ENCODE results near the gene GALNT17. TPM values are rescaled to one million over a fixed set of nuclear protein-coding genes. Genes with fewer than 3 reads are reported as not detected.

The GALNT17 gene
- total RNA-seq, 1 experiment from 2014 or later: not detected

DNA sequence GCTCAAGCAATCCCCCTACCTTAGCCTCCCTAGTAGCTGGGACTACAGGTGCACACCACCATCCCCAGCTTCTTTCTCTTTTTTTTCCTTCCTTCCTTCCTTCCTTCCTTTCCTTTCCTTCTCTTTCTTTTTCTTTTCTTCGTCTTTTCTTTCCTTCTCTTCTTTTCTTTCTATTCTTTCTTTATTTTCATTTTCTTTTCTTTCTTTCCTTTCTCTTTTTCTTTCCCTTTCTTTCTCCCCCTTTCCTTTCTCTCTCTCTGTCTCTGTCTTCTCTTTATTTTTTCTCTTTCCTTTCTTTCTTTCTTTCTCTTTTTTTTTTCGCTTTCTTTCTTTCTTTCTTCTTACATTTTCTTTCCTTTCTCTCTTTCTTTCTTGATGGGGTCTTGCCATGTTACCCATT, 621.3 kb downstream of the GALNT17 start:
- Mint-ChIP-seq H3K9me3 (ENCODE audit: unreplicated experiment) (peaks cover 14% of the 10 kb centered on the region), H3K27ac (ENCODE audit: low read depth, unreplicated experiment) (no peak overlapping the region), H3K27me3 (ENCODE audit: insufficient read depth, unreplicated experiment) (no peaks in the 10 kb centered on the region), H3K4me1 (ENCODE audit: insufficient read depth, unreplicated experiment) (no peaks in the 10 kb centered on the region), H3K4me3 (ENCODE audit: unreplicated experiment) (no peak overlapping the region), H3K36me3 (ENCODE audit: insufficient read depth, unreplicated experiment) (no peaks in the 10 kb centered on the region)
- CTCF ChIA-PET: interaction anchor here (0.6 to 1.9 kb wide), 6 partner anchors 20 to 1034 kb away, joined by 3 to 5 read pairs (median 4); no protein-coding TSS in a partner anchor
- intact Hi-C loops (cut with micrococcal nuclease): loop anchor here (1.0 kb wide), 1 partner anchor 741 kb away; no protein-coding TSS in a partner anchor
- POLR2A ChIA-PET: no interaction called here
- no TSS peak for BruUV-seq (replicated peaks)
- DNase-seq (ENCODE audit: unreplicated experiment): no peak
- TF ChIP-seq, protein P1, sequence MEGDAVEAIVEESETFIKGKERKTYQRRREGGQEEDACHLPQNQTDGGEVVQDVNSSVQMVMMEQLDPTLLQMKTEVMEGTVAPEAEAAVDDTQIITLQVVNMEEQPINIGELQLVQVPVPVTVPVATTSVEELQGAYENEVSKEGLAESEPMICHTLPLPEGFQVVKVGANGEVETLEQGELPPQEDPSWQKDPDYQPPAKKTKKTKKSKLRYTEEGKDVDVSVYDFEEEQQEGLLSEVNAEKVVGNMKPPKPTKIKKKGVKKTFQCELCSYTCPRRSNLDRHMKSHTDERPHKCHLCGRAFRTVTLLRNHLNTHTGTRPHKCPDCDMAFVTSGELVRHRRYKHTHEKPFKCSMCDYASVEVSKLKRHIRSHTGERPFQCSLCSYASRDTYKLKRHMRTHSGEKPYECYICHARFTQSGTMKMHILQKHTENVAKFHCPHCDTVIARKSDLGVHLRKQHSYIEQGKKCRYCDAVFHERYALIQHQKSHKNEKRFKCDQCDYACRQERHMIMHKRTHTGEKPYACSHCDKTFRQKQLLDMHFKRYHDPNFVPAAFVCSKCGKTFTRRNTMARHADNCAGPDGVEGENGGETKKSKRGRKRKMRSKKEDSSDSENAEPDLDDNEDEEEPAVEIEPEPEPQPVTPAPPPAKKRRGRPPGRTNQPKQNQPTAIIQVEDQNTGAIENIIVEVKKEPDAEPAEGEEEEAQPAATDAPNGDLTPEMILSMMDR (IDR thresholded peaks at IDR 0.05; ENCODE audit: unreplicated experiment): no peak

DNA sequence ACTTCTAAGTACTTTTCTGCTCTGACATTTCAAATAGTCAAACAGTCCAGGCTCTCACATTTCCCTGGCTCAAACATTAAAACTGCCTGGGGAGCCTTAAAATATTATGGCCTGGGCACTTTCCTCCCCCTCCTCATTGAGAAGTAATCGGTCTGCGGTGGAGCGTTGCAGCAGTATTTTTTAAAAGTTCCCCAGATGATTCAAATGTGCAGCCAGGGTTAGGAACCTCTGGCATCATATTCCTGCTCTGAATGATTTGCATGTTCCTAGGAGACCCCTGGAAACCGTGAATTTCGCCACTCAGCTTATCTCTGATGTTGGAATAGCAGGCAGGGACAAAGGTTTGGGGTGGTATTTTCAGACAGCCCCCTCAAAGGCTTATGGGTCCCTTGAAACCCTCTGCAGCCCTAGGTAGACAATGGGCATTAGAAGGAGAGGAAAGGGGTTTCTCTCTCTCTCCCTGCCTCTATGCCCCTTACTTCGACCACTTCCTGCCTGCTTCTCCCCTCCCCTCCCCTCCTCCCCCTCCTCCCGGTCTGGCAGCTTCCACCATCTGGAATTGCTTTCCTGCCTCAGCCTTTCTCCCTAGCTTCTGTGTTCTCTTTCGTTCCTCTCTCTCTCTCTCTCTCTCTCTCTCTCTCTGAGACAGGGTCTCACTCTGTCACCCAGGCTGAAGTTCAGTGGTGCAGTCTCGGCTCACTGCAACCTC, 622.2 kb downstream of the GALNT17 start:
- no peak for DNase-seq (ENCODE audit: unreplicated experiment)
- no peaks in the 10 kb centered on the region for H3K4me1 Mint-ChIP-seq (ENCODE audit: insufficient read depth, unreplicated experiment)
- BruUV-seq (replicated peaks): no TSS peak
- no peak overlapping the region for H3K27ac Mint-ChIP-seq (ENCODE audit: low read depth, unreplicated experiment)
- H3K4me3 Mint-ChIP-seq (ENCODE audit: unreplicated experiment): no peak overlapping the region
- CTCF ChIA-PET: no interaction called here
- no peaks in the 10 kb centered on the region for H3K27me3 Mint-ChIP-seq (ENCODE audit: insufficient read depth, unreplicated experiment)
- intact Hi-C loops (cut with micrococcal nuclease): loop anchor here (1.0 kb wide), 1 partner anchor 740 kb away; no protein-coding TSS in a partner anchor
- TF ChIP-seq, protein P1 (IDR thresholded peaks at IDR 0.05; ENCODE audit: unreplicated experiment): no peak
- peaks cover 10% of the 10 kb centered on the region for H3K9me3 Mint-ChIP-seq (ENCODE audit: unreplicated experiment)
- H3K36me3 Mint-ChIP-seq (ENCODE audit: insufficient read depth, unreplicated experiment): no peaks in the 10 kb centered on the region
- POLR2A ChIA-PET: no interaction called here

DNA sequence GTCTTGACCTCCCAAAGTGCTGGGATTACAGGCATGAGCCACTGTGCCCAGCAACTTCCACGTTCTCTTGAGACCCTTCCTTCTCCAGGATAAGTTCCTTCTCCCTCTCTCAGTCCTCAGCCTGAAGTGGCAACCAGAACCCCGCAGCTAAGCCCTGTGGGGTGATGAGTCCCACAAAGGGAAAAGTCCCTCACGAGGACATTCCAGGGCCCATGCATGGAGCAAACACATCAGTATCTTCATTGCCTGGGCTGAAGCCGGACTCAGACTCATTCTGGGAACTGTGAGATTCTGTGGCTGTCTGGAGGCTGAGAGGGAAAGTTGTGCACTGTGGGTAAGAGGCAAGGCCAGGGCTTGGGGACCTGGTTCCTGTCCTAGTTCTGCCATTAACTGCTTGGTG, 622.9 kb downstream of the GALNT17 start:
- DNase-seq (ENCODE audit: unreplicated experiment): no peak
- no peaks in the 10 kb centered on the region for H3K36me3 Mint-ChIP-seq (ENCODE audit: insufficient read depth, unreplicated experiment)
- BruUV-seq (replicated peaks): no TSS peak
- ChIA-PET POLR2A (interaction anchor here (0.6 kb wide), 1 partner anchor 504 kb away, joined by 3 read pairs; no protein-coding TSS in a partner anchor), CTCF (interaction anchor here (0.6 to 1.6 kb wide), 3 partner anchors 9 to 740 kb away, joined by 3 to 6 read pairs (median 3); no protein-coding TSS in a partner anchor)
- no peak overlapping the region for H3K27ac Mint-ChIP-seq (ENCODE audit: low read depth, unreplicated experiment)
- peaks cover 9% of the 10 kb centered on the region for H3K9me3 Mint-ChIP-seq (ENCODE audit: unreplicated experiment)
- no peak overlapping the region for H3K4me3 Mint-ChIP-seq (ENCODE audit: unreplicated experiment)
- intact Hi-C loops (cut with micrococcal nuclease): no loop called here
- no peaks in the 10 kb centered on the region for H3K4me1 Mint-ChIP-seq (ENCODE audit: insufficient read depth, unreplicated experiment)
- no peaks in the 10 kb centered on the region for H3K27me3 Mint-ChIP-seq (ENCODE audit: insufficient read depth, unreplicated experiment)
- TF ChIP-seq, protein P1 (IDR thresholded peaks at IDR 0.05; ENCODE audit: unreplicated experiment): no peak

GRCh38 chr7:71761336-71761735, 629.4 kb downstream of the GALNT17 start:
- Mint-ChIP-seq H3K4me3 (ENCODE audit: unreplicated experiment) (no peak overlapping the region), H3K36me3 (ENCODE audit: insufficient read depth, unreplicated experiment) (no peaks in the 10 kb centered on the region), H3K9me3 (ENCODE audit: unreplicated experiment) (peaks cover 1% of the 10 kb centered on the region), H3K27ac (ENCODE audit: low read depth, unreplicated experiment) (no peak overlapping the region), H3K27me3 (ENCODE audit: insufficient read depth, unreplicated experiment) (no peaks in the 10 kb centered on the region), H3K4me1 (ENCODE audit: insufficient read depth, unreplicated experiment) (no peaks in the 10 kb centered on the region)
- CTCF ChIA-PET: no interaction called here
- DNase-seq (ENCODE audit: unreplicated experiment): no peak
- no TSS peak for BruUV-seq (replicated peaks)
- TF ChIP-seq, protein P1 (IDR thresholded peaks at IDR 0.05; ENCODE audit: unreplicated experiment): no peak
- POLR2A ChIA-PET: no interaction called here
- intact Hi-C loops (cut with micrococcal nuclease): loop anchor here (10.0 kb wide), 1 partner anchor 1023 kb away; no protein-coding TSS in a partner anchor

Small RNAs within 50 kb of the gene (microRNA-seq; reads per million reads assigned to microRNA genes)
- gene MIR3914-1 (not detected), gene MIR3914-2 (not detected)

All from MCF 10A (cell line).